ENCODE data around the gene APIP. TPM values are rescaled to one million over a fixed set of nuclear protein-coding genes. Genes with fewer than 3 reads are reported as not detected.

The APIP gene
- total and polyA plus RNA-seq, 2 of the 8 experiments (the other 6 are each of a cell fraction or from before 2014, with no cell fraction given), result 10.4 to 25.7 TPM

DNA sequence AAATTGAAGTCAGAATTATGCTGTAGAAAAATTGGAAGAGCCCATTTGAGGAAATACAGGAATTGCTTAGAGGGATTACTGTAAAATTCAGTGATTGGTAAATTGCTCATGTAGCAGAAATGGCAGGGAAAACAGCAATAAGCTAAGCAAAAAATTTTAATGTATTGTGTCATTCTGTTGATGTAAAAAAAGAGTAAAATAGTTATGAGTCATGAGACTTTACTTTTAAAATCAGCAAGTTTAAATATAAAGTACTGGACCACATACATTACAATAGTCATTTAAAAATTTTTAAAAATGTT, 10.6 kb upstream of the APIP start:
- no peaks in the 10 kb centered on the region for H4K20me1 ChIP-seq (replicated peaks in 1 of 2; ENCODE audit: control insufficient read depth in 1 of 2, insufficient read depth in 2 of 2, low read length in 2 of 2)
- no peak overlapping the region for H2BK12ac ChIP-seq (ENCODE audit: low read depth, low read length)
- H3K4me2 ChIP-seq (ENCODE audit: insufficient read depth in 1 of 2, low read depth in 2 of 2, low read length in 2 of 2), result no peak overlapping the region
- H2BK20ac ChIP-seq (ENCODE audit: low read length), result no peak overlapping the region
- no peaks in the 10 kb centered on the region; the same call in 1 of the 2 replicates for H3K23me2 ChIP-seq (ENCODE audit: low read depth, low read length)
- no peaks in the 10 kb centered on the region; the same call in 1 of the 2 replicates for H3K79me1 ChIP-seq (ENCODE audit: low read depth, low read length)
- no peaks in the 10 kb centered on the region for H3K9me3 ChIP-seq (ENCODE audit: insufficient read depth in 2 of 2, low read depth in 1 of 2, low read length in 1 of 2)
- H4K8ac ChIP-seq (ENCODE audit: extremely low read depth, insufficient read depth, low read length), result no peak overlapping the region
- no peak overlapping the region for H3K27ac ChIP-seq (ENCODE audit: low read depth, low read length)
- H2BK120ac ChIP-seq (replicated peaks; ENCODE audit: low read depth, low read length), result no peak overlapping the region
- no peak overlapping the region for H3K14ac ChIP-seq (ENCODE audit: insufficient read length)
- H4K91ac ChIP-seq (replicated peaks; ENCODE audit: insufficient read length, low read length), result no peak overlapping the region
- no peak overlapping the region for H2AFZ ChIP-seq (ENCODE audit: low read length)
- ChIA-PET CTCF (ENCODE audit: partially characterized antibody) (interaction anchor here (0.6 to 3.8 kb wide), 36 partner anchors 9 to 514 kb away, joined by 3 to 31 read pairs (median 4); no protein-coding TSS in a partner anchor), POLR2A (ENCODE audit: partially characterized antibody) (interaction anchor here (3.6 kb wide), 1 partner anchor 10 kb away, joined by 23 read pairs; the partner anchor contains the start of genes APIP and PDHX)
- no peak overlapping the region for H3K4me3 ChIP-seq (ENCODE audit: extremely low read depth in 1 of 4, insufficient read depth in 2 of 4, low read depth in 3 of 4, low read length in 4 of 4)
- no peak overlapping the region for H3K18ac ChIP-seq (ENCODE audit: extremely low read depth, low read length)
- DNase-seq (ENCODE audit: low read depth in 1 of 2, low spot score in 2 of 2) (no peak), FAIRE-seq (no peak)
- no peak overlapping the region for H3K4ac ChIP-seq (replicated peaks; ENCODE audit: insufficient read length, low read depth, low read length)
- no peak overlapping the region for H2AK5ac ChIP-seq (ENCODE audit: low read depth, low read length)
- no peak overlapping the region for H3K23ac ChIP-seq (ENCODE audit: insufficient read length)
- no peak overlapping the region for H3K9ac ChIP-seq (replicated peaks in 1 of 4; ENCODE audit: extremely low read depth in 1 of 4, low read depth in 3 of 4, low read length in 3 of 4)
- H3K36me3 ChIP-seq (ENCODE audit: control insufficient read depth in 2 of 4, insufficient read depth in 4 of 4, low read length in 3 of 4), result no peaks in the 10 kb centered on the region
- TF ChIP-seq FOSL1 (IDR thresholded peaks at IDR 0.05; ENCODE audit: insufficient read depth, low read depth, low read length), result no peak
- TF ChIP-seq EP300 (IDR thresholded peaks at IDR 0.05; ENCODE audit: borderline replicate concordance in 1 of 2, low read depth in 2 of 2, low read length in 2 of 2), result no peak
- no peak for TF ChIP-seq PHF8 (conservative IDR thresholded peaks at IDR 0.05; ENCODE audit: low read depth, low read length)
- H2BK5ac ChIP-seq (ENCODE audit: low read depth, low read length), result no peak overlapping the region
- H3K79me2 ChIP-seq (ENCODE audit: control insufficient read depth in 1 of 2, insufficient read depth in 2 of 2, low read length in 2 of 2), result peaks cover 3 to 90% of the 10 kb centered on the region in 2 experiments; a peak in 3 of 4 replicates
- peaks cover 0 to 5% (median 1%) of the 10 kb centered on the region in 4 experiments; a peak in 3 of 7 replicates for H3K4me1 ChIP-seq (replicated peaks in 1 of 4; ENCODE audit: control insufficient read depth in 3 of 4, insufficient read depth in 4 of 4, low read length in 3 of 4)
- no peak overlapping the region for H2BK15ac ChIP-seq (ENCODE audit: low read length)
- H3K56ac ChIP-seq (replicated peaks; ENCODE audit: insufficient read length, low read depth, low read length), result no peak overlapping the region
- H4K5ac ChIP-seq (ENCODE audit: insufficient read length, low read depth, low read length), result no peak overlapping the region
- no peaks in the 10 kb centered on the region for H3K27me3 ChIP-seq (replicated peaks in 1 of 4; ENCODE audit: control insufficient read depth in 3 of 4, extremely low read depth in 1 of 4, insufficient read depth in 3 of 4, low read length in 3 of 4)
